GM19452 (cell line): Measurements from ENCODE around the gene SH2D1A.

Experiments
- ATAC-seq: cut with Tn5 transposase; IDR thresholded peaks from one replicate; pipeline ENCODE4 v1.9.1; 2021; ENCODE audit not compliant: unreplicated experiment

Gene SH2D1A

GRCh38 chrX:124415115-124415800 is 68.9 kb downstream of the SH2D1A start:
- no peak for ATAC-seq

GRCh38 chrX:124421898-124422655 is 75.7 kb downstream of the SH2D1A start:
- no peak for ATAC-seq
